HG02840 (cell line): ENCODE data around the gene KCNG1.

Experiments used
- ATAC-seq: cut with Tn5 transposase; IDR thresholded peaks from one replicate; pipeline ENCODE4 v1.9.1; 2021; ENCODE audit warnings: mild to moderate bottlenecking, moderate library complexity, moderate number of reproducible peaks; ENCODE audit not compliant: unreplicated experiment, low FRiP score

The KCNG1 gene

DNA sequence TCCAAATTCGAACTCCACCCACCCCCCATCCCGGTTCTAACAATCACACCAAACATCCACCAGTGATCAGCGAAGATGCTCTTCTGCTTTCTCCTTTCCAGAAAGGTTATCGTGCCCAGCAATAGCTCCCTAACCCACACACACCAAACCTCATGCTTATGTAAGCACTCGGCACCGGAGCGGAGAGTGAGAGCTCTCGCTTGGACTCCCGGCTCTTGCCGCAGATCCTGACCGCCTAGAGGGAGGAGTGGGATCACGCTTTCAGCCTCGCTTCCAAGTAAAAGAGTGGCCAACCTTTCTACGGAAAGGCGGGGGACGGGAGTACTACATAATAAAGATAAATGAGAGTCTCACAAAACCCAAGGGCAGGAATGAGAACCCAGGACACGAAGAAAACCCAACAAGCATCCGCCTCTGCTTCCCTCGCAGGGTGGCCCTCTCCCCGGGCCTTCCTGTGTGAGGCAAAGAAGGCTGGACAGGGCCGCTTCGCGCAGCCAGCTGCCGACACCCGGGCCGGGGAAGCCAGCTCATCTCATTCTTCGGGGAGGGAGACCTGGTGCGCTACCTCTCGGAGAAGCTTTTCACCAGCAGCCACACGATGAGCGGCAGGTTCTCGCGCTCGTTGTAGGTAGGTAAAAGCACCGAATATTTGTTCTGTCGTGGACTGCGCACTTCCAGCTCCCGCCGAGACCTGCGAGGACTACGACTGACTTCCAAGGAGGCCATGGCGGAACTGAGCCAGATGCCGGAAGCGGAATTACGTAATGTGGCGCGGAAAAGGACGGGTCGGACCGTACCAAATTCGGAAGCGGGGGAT is 64.9 kb downstream of the KCNG1 start, which contains the start of gene DPM1:
DPM1 (minus strand) TSS at position 735 of the 817 bp plus-strand sequence; CDS start at position 726, 9 bp downstream.
- peak; percentile 81 for ATAC-seq

GRCh38 chr20:50957276-50957675 is 65.6 kb downstream of the KCNG1 start:
- ATAC-seq = no peak

DNA sequence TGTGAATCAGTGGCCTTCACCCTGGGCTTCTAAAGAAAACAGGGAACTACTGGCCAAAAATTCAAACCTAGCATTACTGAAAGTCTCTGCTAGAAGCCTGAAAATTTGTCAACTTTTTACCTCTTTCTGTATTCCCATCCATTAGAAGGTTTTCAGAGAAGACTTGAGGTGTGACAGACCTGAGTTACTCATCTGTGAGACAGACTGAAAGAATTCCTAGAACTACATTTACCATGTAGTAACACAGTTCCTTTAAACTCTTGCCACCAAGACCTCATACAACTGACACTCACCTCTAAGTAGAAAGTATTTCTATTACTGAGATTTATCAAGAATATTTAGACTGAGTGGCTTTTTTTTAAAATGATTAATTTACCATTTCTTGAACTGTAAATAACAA is 69.1 kb downstream of the KCNG1 start:
- ATAC-seq = no peak
